ENCODE measurements around the gene TYW1.
"Not testable (repeated sequence)": the region's sequence is repeated elsewhere in the genome, so short reads cannot be mapped to it uniquely, and the experiment has no call there.

The TYW1 gene, protein sequence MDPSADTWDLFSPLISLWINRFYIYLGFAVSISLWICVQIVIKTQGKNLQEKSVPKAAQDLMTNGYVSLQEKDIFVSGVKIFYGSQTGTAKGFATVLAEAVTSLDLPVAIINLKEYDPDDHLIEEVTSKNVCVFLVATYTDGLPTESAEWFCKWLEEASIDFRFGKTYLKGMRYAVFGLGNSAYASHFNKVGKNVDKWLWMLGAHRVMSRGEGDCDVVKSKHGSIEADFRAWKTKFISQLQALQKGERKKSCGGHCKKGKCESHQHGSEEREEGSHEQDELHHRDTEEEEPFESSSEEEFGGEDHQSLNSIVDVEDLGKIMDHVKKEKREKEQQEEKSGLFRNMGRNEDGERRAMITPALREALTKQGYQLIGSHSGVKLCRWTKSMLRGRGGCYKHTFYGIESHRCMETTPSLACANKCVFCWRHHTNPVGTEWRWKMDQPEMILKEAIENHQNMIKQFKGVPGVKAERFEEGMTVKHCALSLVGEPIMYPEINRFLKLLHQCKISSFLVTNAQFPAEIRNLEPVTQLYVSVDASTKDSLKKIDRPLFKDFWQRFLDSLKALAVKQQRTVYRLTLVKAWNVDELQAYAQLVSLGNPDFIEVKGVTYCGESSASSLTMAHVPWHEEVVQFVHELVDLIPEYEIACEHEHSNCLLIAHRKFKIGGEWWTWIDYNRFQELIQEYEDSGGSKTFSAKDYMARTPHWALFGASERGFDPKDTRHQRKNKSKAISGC
- total RNA-seq: 6.0 to 24.8 (median 19.6) reads per million in 17 experiments

DNA sequence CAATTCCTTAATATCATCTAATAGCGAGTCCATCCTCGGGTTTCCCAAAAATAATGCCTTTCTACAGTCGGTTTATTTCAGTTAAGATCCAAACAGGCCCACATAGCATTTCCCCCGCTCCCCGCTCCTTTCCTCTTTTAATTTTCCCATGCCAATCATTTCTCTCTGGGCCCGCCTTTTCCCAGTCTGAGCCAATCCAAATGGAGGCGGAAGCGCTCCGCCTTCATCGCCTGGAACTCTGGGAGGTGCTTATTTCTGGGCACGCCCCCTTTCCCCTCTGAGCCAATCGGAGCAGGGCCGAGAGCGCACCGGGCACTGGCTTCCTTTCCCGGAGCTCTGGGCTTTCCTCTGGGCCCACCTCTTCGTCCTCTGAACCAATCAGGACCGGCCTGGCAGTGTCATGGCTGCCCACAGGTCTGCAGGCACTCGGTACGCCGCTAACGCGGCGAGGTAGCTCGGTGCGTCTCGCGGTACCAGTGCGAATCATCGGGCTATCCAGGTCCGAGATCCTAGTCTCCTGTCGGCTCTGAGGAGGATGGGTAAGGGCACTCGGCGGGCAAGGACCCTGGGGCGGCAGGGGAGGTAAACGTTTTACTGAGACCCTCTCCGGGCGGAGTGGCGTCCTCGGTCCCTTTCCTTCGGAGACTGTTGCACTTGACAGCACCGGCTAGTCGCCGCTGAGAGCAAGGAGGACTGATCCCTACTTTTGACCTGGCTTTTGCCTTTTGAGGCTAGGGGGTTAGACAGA lies at the start of gene TYW1:
TYW1 (plus strand) TSS at position 390 of the 748 bp plus-strand sequence; CDS start at position 536, 146 bp downstream.
- peak; percentile 97 to 99 (median 98) for DNase-seq

DNA sequence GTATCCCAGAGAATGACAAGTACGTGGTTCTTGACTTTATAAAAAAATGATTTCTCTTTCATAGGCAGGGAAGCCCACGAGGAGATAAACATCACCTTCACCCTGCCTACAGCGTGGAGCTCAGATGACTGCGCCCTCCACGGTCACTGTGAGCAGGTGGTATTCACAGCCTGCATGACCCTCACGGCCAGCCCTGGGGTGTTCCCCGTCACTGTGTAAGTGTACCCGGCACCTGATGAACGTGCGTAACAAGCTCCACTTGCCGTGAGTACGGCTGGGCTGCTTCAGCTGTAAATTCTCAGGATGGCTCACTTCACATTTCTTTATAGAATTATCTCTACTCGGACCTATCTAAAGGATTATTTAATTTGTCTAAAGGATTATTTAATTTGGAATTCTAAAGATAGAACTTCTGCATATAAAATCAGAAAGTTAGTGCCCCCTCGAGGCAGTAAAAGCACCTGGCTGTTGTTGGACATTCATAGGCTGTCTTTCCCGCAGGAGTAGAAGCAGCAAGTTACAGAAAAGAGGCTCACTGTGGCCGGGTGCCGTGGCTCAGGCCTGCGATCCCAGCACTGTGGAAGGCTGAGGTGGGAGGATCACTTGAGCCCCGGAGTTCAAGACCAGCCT lies 48.0 kb upstream of the TYW1 start:
- no peak for DNase-seq

DNA sequence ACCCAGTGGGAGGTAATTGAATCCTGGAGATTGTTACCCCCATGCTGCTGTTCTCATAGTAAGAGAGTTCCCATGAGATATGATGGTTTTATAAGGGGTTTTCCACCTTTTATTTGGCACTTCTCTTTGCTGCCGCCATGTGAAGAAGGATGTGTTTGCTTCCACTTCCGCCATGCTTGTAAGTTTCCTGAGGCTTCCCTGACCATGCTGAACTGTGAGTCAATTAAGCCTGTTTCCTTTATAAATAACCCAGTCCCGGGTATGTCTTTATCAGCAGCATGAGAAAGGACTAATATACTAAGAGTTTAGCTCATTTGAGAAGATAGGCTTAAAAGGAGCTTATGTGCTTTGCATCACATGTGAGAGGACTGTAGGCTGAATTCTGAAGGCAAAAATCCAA lies 46.3 kb upstream of the TYW1 start:
- DNase-seq: no peak

DNA sequence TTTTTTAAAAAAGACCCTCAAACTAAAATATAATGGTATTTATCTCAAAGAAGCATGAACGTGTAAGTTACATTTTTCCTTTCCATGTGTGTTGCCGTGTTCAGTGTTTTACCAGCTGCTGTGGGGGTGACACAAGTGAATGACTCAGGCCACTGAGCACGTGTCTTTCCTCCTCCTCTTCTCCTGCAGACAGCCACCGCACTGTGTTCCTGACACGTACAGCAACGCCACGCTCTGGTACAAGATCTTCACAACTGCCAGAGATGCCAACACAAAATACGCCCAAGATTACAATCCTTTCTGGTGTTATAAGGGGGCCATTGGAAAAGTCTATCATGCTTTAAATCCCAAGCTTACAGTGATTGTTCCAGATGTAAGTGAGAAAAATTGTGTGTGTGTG lies 45.9 kb upstream of the TYW1 start:
- no peak for DNase-seq

DNA sequence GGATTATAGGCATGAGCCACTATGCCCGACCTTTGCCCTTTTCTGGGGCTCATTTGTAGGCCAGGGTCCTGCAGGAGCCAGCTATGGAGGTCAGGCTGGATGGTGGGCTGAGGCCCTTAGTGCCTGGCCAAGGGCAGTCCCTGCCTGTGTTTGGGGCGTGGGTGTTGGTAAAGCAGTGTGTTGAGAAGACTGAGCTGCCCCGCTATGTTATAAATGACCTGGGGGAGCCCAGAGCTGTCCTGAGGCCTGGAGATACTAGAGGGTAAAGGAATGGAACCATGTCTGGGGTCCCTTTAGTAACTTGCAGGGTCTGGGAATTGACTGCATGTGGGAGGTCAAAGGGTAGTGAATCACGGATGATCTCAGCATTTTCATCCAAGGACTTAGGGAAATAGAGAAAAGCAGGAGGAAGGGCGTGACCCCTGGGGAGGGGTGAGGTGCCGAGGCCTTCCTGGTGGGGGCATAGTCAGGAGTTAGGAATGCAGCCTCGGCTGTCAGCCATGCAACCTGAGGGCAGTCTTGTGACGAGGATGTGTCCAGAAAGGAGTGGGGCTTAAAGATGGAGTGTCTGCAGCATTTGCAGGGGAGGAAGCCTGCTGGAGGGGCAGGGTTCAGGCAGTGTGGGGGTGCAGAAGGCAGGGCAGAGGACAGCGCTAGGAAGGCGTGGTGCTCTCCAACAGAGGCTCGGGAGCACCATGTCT lies 44.1 kb upstream of the TYW1 start:
- DNase-seq: no peak

DNA sequence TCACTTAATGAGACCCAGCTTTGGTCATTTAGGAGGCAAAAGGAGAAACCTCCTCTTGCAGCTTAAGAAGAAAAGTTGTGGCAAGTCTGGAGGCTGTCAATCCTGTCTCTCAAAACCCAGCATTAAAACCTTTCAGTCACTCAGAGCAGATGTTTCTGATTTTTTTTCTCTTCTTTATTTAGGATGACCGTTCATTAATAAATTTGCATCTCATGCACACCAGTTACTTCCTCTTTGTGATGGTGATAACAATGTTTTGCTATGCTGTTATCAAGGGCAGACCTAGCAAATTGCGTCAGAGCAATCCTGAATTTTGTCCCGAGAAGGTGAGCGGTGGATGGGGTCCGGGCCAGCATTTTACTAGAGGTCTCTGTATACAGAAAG lies 43.6 kb upstream of the TYW1 start:
- DNase-seq: no peak

DNA sequence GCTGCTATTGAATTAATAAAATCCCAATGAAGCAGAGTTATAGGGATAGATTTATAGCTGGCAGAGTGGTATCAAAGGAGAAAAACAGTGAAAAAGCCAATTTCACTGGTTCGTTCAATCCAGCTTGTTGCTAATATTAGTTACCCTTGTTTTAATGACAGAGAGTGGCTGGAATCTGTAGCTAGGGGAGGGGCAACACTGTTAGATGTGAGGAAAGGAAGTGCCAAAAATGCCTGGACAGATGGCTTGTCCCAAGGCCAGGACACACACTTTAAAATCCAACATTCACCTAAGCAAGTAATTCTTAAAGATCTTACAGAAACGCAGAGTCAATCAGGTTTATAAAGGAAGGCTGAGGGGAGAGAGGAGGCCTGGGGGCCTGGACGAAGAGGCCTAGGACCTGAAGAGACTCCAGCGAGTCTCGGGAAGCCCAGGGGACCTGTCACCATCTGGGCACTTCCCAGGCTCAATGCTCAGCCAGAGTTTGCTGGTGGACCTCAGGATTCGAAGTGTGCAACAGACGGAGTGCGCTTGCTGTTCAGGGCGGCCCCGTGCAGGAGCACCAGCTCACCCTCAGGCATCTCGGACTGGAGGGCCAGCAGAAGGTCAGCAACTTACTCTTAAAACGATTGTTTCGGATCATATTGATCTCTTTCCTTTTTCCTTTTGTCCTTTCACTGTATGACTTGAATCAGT lies 38.9 kb upstream of the TYW1 start:
- no peak for DNase-seq

DNA sequence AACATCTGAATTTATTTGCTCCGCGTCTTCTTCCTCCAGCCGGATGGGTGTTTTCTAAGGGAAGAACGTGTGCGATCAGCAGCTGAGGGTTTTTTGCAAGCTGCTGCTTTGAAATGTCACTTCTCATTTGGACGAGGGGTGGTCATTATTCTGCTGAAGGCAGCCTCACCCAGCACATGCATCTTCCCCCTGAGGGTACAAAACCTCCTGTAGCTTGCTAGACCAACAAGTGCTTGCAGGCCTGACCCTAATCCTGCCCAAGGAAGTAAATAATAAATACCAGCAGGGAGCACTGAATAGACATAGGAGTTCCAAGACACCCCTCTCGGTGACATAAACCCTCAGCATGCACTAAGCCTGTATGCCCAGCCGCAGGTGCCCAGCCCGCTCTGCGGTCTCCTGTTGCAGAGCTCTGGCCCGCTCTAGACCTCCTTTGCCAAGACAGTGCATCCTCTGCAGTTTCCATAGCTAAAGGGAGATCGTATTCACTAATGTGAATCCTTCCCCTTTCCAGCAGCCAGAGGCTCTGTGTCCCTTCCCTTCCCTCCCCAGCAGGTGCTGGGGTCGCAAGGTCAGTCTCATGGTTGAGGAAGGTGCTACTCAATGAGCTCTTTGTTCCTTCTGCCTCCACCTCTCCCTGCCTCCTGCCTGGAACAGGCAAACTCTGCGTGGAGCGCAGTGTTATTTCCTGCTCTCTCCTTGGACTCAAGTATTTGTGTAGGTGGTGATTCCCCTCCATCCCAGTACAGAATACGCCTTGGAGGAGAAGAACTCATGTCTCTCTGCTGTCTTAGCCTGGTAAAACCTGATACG lies 37.9 kb upstream of the TYW1 start:
- no peak for DNase-seq

DNA sequence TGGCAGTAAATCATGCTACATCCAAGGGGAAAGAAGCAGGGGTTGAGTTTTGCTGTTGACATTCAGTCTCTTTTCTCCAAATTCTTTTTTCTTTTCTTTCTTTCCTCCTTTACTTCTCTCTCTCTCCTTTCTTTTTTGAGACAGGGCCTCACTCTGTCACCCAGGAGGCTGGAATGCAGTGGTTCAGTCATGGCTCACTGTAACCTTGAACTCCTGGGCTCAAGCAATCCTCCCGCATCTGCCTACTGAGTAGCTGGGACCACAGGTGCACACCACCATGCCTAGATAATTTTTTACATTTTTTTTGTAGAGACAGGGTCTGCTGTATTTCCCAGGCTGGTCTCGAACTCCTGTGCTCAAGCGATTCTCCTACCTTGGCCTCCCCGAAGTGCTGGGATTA lies 36.4 kb upstream of the TYW1 start:
- no peak for DNase-seq

DNA sequence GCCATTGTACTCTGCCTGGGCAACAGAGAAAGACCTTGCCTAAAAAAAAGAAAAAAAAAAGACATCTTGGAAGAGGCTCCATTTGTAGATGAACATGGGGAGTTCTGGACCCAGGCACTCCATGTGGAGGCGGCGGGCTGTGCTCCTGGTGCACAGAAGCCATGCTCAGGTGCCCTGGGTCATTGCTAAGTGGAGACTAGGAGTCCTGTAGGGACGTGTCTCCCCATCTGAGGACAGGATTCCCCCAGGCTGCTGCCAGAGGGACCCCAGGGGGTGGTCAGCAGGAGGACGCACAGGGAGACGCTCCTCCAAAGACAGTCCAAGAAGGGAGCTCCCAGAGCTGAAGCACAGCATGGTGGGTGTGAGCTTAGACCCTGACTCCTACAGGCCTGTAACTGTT lies 35.5 kb upstream of the TYW1 start:
- DNase-seq: no peak

DNA sequence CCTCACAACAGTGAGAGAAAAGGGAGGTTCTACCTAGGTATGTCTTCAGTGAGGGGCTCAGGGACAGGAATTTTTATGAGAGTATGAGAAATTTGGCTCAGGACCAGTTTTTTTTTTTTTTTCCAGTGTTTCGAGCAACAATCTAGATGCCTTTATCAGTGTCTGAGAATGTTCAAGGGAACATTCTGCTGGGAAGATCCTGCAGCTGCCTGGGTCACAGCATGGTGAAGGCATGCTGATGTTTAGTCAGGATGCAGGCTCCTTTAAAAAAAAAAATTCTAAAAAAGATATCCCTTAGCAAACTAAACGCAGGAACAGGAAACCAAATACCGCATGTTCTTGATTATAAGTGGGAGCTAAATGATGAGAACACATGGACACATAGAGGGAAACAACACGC lies 32.2 kb upstream of the TYW1 start:
- no peak for DNase-seq

DNA sequence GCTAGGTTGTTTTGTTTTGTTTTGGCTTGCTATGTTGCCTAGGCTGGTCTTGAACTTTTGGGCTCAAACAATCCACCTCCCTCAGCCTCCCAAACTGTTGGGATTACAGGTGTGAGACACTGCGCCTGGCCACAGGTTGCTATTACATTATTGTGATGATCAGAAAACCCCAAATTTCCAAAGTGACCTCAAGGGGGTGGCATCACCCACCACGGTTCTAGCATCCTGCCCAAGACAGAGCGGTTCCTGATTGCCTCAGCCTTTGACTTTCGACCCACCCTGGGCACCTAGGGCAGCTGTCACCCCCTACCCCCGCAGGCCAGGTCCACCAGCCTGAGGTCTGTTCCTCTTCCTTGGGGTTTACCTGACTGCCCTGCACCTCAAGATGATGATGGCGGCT lies 29.6 kb upstream of the TYW1 start:
- no peak for DNase-seq

DNA sequence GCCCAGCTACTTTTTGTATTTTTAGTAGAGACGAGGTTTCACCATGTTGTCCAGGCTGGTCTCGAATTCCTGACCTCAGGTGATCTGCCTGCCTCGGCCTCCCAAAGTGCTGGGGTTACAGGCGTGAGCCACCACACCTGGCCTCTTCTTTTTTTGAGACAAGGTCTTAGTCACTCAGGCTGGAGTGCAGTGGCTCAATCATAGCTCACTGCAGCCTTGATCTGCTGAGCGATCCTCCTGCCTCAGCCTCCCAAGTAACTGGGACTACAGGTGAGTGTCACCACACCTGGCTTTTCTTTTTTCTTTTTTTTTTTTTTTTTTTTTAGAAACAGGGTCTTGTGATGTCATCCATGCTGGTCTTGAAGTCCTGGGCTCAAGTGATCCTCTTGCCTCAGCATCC lies 27.6 kb upstream of the TYW1 start:
- not testable (repeated sequence) for DNase-seq

DNA sequence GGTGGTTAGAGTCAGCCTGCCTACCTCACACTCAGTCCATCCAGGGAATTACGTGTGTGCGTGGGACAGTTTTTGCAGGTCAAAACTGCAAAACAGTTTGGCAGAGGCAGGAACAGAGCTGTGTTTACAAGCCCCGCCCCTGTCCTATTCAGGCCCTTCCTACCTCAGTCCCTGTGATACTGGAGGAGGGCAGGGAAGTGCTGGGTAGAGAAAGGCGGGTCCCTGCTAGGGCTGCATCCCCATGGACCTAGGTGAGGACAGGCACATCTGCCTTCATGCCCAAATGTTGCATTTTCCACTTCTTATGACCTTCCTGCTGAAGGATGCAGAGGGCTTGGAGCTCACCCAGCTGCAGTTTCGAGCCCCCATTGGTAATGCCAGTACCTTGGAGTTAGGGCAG lies 26.3 kb upstream of the TYW1 start:
- no peak for DNase-seq

DNA sequence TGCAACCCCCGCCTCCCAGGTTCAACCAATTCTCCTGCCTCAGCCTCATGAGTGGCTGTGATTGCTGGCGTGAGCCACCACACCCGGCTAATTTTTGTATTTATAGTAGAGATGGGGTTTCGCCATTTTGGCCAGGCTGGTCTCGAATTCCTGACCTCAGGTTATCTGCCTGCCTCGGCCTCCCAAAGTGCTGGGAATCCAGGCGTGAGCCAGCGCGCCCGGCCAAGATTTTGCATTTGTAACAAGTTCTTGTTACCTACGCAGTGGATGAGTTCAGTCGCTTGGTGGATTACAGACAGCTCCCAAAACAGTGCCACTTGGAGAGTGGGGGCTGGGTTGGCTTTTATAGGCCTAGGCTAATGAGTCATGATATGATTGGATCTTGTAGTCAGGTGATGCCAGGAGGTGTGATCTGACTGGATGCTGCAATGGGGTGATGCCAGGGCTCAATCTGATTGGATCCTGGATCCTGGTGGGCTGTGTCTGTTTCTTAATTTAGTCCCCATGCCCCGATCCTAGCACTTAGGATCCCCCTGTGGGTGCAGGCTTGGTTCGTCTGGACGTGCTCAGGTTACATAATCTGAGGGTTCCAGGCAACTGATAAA lies 21.5 kb upstream of the TYW1 start:
- no peak for DNase-seq

DNA sequence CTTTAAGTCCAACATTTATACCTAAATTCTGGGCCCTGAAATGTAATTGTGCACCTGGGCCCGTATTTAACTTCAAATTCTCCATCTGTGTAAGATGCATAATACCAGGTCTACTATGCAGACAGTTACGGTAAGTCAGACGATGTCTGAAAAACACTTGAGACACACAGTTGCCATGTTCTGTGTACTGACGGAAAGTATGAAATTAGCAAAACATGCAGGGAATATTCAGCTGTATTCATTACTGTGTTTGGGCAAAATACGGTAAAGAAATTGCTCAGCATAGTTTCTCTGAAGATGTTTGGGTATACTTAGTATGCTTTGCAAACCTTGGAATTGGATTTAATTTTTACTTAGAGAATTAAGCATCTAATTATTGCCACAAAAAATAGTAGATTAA lies 18.3 kb upstream of the TYW1 start:
- not testable (repeated sequence) for DNase-seq

DNA sequence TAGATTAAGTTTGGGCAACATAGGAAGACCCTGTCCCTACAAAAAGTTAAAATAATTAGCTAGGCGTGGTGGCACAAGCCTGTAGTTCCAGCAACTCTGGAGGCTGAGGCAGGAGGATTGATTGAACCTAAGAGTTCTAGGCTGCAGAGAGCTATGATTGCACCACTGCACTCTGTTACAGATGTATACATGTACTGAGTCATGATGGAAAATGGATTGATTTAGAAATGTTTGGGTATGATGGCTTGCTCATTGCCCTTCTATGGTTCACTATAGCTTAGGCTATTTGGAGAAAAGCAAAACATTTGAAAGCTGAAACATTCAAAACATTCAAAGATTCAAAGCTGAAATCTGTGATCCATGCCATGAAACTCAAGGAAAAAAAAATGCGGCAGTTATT lies 17.6 kb upstream of the TYW1 start:
- DNase-seq: not testable (repeated sequence)

DNA sequence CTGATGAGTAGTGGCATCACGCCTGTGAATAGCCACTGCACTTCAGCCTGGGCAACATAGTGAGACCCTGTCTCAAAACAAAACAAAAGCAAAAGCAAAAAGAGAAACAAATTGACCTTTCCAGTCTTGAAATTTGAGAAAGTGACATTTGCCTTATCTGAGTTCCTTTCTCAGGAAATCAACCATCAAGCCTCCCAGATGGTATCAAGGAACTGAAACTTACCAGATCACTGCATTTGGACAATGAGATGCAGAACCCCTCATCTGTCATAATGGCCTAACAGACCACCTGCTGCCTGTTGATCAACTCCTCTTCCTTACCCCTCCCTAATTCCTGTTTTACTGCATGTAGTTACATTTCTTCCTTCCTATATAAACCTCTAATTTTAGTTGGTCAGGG lies 16.3 kb upstream of the TYW1 start:
- DNase-seq: not testable (repeated sequence)

DNA sequence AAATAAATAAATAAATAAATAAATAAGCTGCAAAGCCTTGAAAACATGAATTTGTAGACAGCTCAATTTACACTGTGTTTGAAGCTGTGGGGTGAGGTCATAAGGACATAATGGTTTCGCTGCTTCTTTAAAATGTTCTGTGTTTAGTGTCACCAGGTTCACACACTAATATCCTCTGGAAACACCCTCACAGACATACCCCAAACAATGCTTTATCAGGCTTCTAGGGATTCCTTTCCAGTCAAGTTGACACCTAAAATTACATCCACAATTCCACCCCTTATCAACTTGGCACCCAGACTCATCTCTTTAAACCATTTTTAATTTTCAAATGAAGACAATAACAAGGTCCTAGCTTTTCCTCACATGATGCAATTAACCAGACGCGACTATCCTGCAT lies 7.1 kb upstream of the TYW1 start:
- DNase-seq: not testable (repeated sequence)

DNA sequence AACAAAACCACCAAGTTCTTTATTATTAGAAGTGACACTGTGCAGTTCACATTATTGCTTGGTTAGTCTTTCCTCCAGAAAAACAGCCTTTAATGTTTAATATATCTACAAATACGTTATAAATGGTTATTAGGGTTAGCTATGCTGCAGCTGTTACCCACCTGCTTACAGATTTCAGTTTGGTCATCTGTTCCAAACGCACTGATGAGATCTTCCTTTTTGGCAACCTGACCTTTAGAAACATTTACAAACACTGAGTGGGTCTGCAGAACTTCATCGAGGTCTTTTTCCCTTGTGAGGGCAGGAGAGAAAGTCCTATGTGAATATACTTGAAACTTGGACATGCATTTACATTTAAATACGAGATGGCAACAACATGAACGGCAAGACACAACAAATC lies 2.6 kb upstream of the TYW1 start:
- not testable (repeated sequence) for DNase-seq

Data from suppressor macrophage (primary cell).